Measurements from ENCODE around the gene HABP4. TPM values are rescaled to one million over a fixed set of nuclear protein-coding genes. Genes with fewer than 3 reads are reported as not detected.

Gene HABP4
- total RNA-seq, 4 donors from 2014 or later = 15.1 to 32.8 (median 26.2) TPM

- TF ChIP-seq, protein P1, sequence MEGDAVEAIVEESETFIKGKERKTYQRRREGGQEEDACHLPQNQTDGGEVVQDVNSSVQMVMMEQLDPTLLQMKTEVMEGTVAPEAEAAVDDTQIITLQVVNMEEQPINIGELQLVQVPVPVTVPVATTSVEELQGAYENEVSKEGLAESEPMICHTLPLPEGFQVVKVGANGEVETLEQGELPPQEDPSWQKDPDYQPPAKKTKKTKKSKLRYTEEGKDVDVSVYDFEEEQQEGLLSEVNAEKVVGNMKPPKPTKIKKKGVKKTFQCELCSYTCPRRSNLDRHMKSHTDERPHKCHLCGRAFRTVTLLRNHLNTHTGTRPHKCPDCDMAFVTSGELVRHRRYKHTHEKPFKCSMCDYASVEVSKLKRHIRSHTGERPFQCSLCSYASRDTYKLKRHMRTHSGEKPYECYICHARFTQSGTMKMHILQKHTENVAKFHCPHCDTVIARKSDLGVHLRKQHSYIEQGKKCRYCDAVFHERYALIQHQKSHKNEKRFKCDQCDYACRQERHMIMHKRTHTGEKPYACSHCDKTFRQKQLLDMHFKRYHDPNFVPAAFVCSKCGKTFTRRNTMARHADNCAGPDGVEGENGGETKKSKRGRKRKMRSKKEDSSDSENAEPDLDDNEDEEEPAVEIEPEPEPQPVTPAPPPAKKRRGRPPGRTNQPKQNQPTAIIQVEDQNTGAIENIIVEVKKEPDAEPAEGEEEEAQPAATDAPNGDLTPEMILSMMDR (IDR thresholded peaks at IDR 0.05; ENCODE audit: low read depth) = no peak
These were observed 28.9 kb downstream of the HABP4 start for GRCh38 chr9:96478829-96479371.

DNA sequence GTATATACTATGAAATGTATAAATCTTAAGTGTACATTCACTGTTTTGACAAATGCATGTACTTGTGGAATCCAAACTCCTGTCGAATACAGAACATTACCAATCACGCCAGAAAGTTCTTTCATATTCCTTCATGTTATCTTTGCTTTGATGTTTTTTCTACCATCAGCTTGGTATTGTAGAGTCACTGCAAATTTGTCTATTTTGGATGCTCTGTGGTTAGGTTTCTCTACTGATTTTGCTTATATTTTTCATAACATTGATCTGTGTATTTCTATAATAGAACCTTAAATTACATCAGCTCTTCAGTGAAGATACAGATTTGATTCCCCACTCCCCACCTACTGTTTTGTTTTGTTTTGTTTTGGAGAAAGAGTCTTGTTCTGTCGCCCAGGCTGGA, 30.8 kb downstream of the HABP4 start:
- TF ChIP-seq, protein P1 (IDR thresholded peaks at IDR 0.05; ENCODE audit: low read depth) = no peak

- TF ChIP-seq, protein P1 (IDR thresholded peaks at IDR 0.05; ENCODE audit: low read depth) = no peak
These were observed 32.5 kb downstream of the HABP4 start for GRCh38 chr9:96482476-96482875.

DNA sequence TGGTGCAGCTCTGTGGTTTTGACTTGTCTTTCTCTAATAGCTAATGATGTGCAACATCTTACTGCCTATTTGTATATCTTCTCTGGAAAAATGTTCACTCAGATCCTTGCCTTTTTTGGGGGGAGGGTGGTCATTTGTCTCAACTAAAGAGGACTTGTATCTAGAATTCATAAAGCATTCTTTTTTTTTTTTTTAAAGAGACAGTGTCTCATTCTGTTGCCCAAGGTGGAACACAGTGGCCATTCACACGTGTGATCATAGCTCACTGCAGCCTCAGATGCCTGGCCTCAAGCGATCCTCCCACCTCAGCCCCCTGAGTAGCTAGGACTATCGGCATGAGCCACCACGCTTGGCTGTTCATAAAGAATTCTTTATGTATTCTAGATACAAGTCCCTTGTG, 33.2 kb downstream of the HABP4 start:
- TF ChIP-seq, protein P1 (IDR thresholded peaks at IDR 0.05; ENCODE audit: low read depth) = no peak

DNA sequence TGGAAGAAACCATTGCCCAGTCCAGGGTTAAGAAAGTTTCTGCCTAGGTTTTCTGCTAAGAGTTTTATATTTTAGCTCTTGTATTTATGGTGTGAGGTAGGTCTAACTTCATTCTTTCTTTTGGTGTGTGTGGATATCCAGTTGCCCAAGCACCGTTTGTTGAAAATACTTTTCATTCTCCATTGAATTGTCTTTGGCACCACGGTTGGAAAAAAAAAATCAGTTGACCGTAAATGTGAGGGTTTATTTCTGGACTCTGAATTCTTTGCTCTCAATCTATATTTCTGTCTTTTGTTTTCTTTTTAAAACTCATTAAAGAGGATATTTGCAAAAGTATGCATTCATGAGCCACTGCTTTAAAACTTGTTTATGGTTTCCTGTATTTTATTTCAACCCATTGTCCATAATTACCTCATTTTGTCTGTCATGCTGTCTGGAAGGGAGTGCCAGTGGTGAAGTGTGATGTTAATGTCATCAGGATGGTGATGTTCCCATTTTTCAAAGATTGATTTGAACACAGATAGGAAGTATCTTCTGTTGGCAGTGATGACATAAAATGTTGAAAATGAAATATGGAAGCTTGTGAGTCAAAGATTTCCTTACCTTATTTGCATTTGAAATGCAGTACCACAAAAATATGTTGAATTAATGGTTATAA, 33.9 kb downstream of the HABP4 start:
- TF ChIP-seq, protein P1 (IDR thresholded peaks at IDR 0.05; ENCODE audit: low read depth) = no peak

GRCh38 chr9:96484521-96484931, 34.6 kb downstream of the HABP4 start:
- TF ChIP-seq, protein P1 (IDR thresholded peaks at IDR 0.05; ENCODE audit: low read depth) = no peak

- TF ChIP-seq, protein P1 (IDR thresholded peaks at IDR 0.05; ENCODE audit: low read depth) = no peak
These were observed 35.3 kb downstream of the HABP4 start for GRCh38 chr9:96485280-96485679.
